Peyer's patch (tissue), 4 donors: Measurements from ENCODE around the gene CTR9. TPM values are rescaled to one million over a fixed set of nuclear protein-coding genes. Genes with fewer than 3 reads are reported as not detected.

Source experiments
- DNase-seq, 3 donors: peaks; one replicate each; pipeline ENCODE4 v3.0.0-alpha.2; 2017 to 2019
- H3K27ac ChIP-seq, 4 donors: fragments of 200-600 bp; sonication (generic); one replicate each; pipeline ENCODE4 v1.5.1; 2016 to 2019
- H3K27me3 ChIP-seq, 2 donors: fragments of 200-600 bp; sonication (generic); one replicate each; pipeline ENCODE4 v1.5.1; 2019
- H3K36me3 ChIP-seq, 3 donors: fragments of 200-600 bp; sonication (generic); one replicate each; pipeline ENCODE4 v1.5.1; 2016 to 2019
- H3K4me1 ChIP-seq, 4 donors: fragments of 200-600 bp; sonication (generic); one replicate each; pipeline ENCODE4 v1.5.1; 2016 to 2019
- H3K4me3 ChIP-seq, 4 donors: fragments of 200-600 bp; sonication (generic); 1 replicate in 3 of 4; 2 replicates in 1 of 4; pipeline ENCODE4 v1.5.1; 2016 to 2019; ENCODE audit warnings: mild to moderate bottlenecking in 1 of 4
- H3K9me3 ChIP-seq, 4 donors: fragments of 200-600 bp; sonication (generic); one replicate each; pipeline ENCODE4 v1.5.1; 2016 to 2019; ENCODE audit warnings: mild to moderate bottlenecking in 1 of 4
- CTCF ChIP-seq, 6 experiments: fragments of 450-650 bp in 4 of 6; fragments of 200-600 bp in 2 of 6; sonication (generic) in 1 of 6; IDR thresholded peaks; one replicate each; pipeline ENCODE4 v1.5.1; 2017 to 2019; ENCODE audit warnings: antibody characterized with exemption in 6 of 6, mild to moderate bottlenecking in 3 of 6, moderate library complexity in 1 of 6
- POLR2A ChIP-seq, 2 donors: fragments of 450-650 bp; IDR thresholded peaks; one replicate each; pipeline ENCODE4 v1.5.1; 2017; ENCODE audit warnings: antibody characterized with exemption in 2 of 2, mild to moderate bottlenecking in 2 of 2, moderate library complexity in 2 of 2
- total RNA-seq, 4 donors: library from RNA; depleted of rRNA; stranded (reverse); fragments of >200 nt; gene quantifications; one replicate each; pipeline ENCODE4 v1.1.0, GENCODE V29; 2016

The CTR9 gene
- total RNA-seq, 4 donors from 2014 or later = 15.0 to 31.0 (median 22.4) TPM

DNA sequence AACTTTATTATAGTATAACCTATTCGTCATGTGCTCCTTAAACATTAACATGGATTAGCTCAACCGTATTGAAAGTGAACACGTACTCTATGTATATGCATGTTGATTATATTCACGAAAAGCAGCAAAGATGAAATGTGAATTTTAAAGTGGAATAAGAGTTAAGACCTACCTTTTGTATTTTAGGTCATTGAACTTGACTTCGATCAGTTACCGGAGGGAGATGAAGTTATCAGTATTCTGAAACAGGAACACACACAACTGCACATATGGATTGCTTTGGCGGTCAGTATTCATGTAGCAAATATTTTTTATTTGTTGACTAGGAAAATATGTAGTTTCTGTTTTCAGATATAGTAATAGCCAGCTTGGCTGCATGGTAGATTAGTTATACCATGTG is 1.4 kb downstream of the CTR9 start:
- no peaks in the 10 kb centered on the region for H3K9me3 ChIP-seq
- DNase-seq = no peak
- no peak overlapping the region for H3K27ac ChIP-seq
- TF ChIP-seq POLR2A (IDR thresholded peaks at IDR 0.05) (no peak), CTCF (IDR thresholded peaks at IDR 0.05) (no peak)
- H3K4me3 ChIP-seq = peak overlapping the region in 2 of 4 donors; percentile 81 to 85
- no peaks in the 10 kb centered on the region for H3K27me3 ChIP-seq
- peaks cover 0 to 46% (median 0%) of the 10 kb centered on the region in 3 donors for H3K36me3 ChIP-seq
- H3K4me1 ChIP-seq = peaks cover 0 to 13% (median 0%) of the 10 kb centered on the region in 4 donors

- TF ChIP-seq POLR2A (IDR thresholded peaks at IDR 0.05) (no peak), CTCF (IDR thresholded peaks at IDR 0.05) (peak in 2 of 6 experiments; percentile 17)
- H3K9me3 ChIP-seq = no peaks in the 10 kb centered on the region
- H3K4me1 ChIP-seq = no peaks in the 10 kb centered on the region
- DNase-seq = no peak
- no peak overlapping the region for H3K27ac ChIP-seq
- H3K4me3 ChIP-seq = no peak overlapping the region
- H3K27me3 ChIP-seq = no peaks in the 10 kb centered on the region
- H3K36me3 ChIP-seq = peaks cover 0 to 96% (median 0%) of the 10 kb centered on the region in 3 donors
Measured at GRCh38 chr11:10758957-10759356, 7.9 kb downstream of the CTR9 start.

DNA sequence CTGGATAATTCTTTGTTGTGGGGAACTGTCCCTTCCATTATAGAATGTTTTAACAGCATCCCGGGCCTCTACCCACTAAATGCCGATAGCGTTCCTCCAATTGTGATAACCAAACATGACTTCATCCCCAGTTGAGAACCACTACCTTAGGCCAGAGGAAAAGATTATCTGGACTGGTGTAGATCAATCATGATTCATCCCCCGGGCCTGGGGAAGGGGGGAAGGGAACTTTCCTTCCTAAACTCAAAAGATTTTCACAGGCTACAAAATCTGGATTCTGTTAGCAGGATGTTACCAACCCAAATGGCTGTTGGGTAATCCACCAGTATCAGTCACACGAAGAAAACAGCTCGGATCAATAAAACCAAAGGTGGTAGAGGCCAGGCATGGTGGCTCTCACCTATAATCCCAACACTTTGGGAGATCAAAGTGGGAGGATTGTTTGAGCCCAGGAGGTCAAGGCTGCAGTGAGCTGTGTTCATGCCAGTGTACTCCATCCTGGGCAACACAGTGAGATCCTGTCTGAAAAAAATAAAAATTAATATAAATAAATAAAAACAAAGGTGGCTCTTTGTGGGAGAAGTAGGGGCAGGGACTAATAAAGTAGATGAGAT is 10.1 kb downstream of the CTR9 start:
- no peak for DNase-seq
- Histone ChIP-seq H3K27ac (no peak overlapping the region), H3K9me3 (no peaks in the 10 kb centered on the region), H3K4me3 (no peak overlapping the region), H3K4me1 (no peaks in the 10 kb centered on the region), H3K27me3 (no peaks in the 10 kb centered on the region), H3K36me3 (peaks cover 0 to 96% (median 0%) of the 10 kb centered on the region in 3 donors)
- TF ChIP-seq CTCF (IDR thresholded peaks at IDR 0.05) (no peak), POLR2A (IDR thresholded peaks at IDR 0.05) (no peak)

- no peaks in the 10 kb centered on the region for H3K27me3 ChIP-seq
- H3K27ac ChIP-seq = no peak overlapping the region
- no peaks in the 10 kb centered on the region for H3K4me1 ChIP-seq
- H3K36me3 ChIP-seq = peaks cover 0 to 96% (median 0%) of the 10 kb centered on the region in 3 donors
- no peak overlapping the region for H3K4me3 ChIP-seq
- no peaks in the 10 kb centered on the region for H3K9me3 ChIP-seq
- no peak for TF ChIP-seq CTCF (IDR thresholded peaks at IDR 0.05)
- no peak for DNase-seq
Measured at GRCh38 chr11:10762185-10762584, 11.1 kb downstream of the CTR9 start.

- Histone ChIP-seq H3K27ac (no peak overlapping the region), H3K36me3 (peaks cover 0 to 91% (median 0%) of the 10 kb centered on the region in 3 donors), H3K9me3 (no peaks in the 10 kb centered on the region), H3K4me1 (no peaks in the 10 kb centered on the region), H3K4me3 (no peak overlapping the region), H3K27me3 (no peaks in the 10 kb centered on the region)
- no peak for TF ChIP-seq CTCF (IDR thresholded peaks at IDR 0.05)
- TF ChIP-seq POLR2A (IDR thresholded peaks at IDR 0.05) = no peak
- DNase-seq = no peak
Measured at GRCh38 chr11:10762913-10763421, 11.9 kb downstream of the CTR9 start.
